DND-41 (cell line): ENCODE data around the gene P2RY11.

Source experiments
- ATAC-seq: fragments of 200-7000 bp; cut with Tn5 transposase; 3 replicates; pipeline ENCODE4 v1.9.1; 2021; ENCODE audit warnings: low read depth; ENCODE audit not compliant: insufficient read depth
- DNase-seq: peaks from one replicate; pipeline ENCODE4 v3.0.0-alpha.2; 2020
- H2AFZ ChIP-seq: 2 replicates; pipeline ENCODE4 v1.6.0; 2012; ENCODE audit warnings: low read depth, low read length
- H3K27ac ChIP-seq: 2 replicates; pipeline ENCODE4 v1.5.1; 2012; ENCODE audit warnings: low read length, inconsistent platforms
- H3K27me3 ChIP-seq: fragments of 200-600 bp; sonication (generic); 2 replicates; pipeline ENCODE4 v1.6.0; 2012; ENCODE audit warnings: low read length, mild to moderate bottlenecking, inconsistent platforms; ENCODE audit not compliant: insufficient read depth, poor library complexity
- H3K36me3 ChIP-seq: 2 replicates; pipeline ENCODE4 v1.5.1; 2012; ENCODE audit warnings: low read length, inconsistent platforms; ENCODE audit not compliant: insufficient read depth
- H3K4me1 ChIP-seq: 2 replicates; pipeline ENCODE4 v1.5.1; 2012; ENCODE audit warnings: mild to moderate bottlenecking, low read length; ENCODE audit not compliant: insufficient read depth
- H3K4me2 ChIP-seq: 2 replicates; pipeline ENCODE4 v1.6.0; 2012; ENCODE audit warnings: mild to moderate bottlenecking, moderate library complexity, low read length, inconsistent platforms; ENCODE audit not compliant: insufficient read depth
- H3K4me3 ChIP-seq, 2 experiments: fragments of 200-600 bp in 1 of 2; shearing (Covaris generic) in 1 of 2; 2 replicates each; pipeline ENCODE4 v1.5.1; 2012 to 2016; ENCODE audit warnings: inconsistent platforms in 2 of 2, low read length in 2 of 2, mild to moderate bottlenecking in 2 of 2, low read depth in 1 of 2, moderate library complexity in 1 of 2
- H3K79me2 ChIP-seq: 2 replicates; pipeline ENCODE4 v1.6.0; 2012; ENCODE audit warnings: low read length, inconsistent platforms; ENCODE audit not compliant: insufficient read depth
- H3K9ac ChIP-seq: 2 replicates; pipeline ENCODE4 v1.6.0; 2012; ENCODE audit warnings: low read depth, mild to moderate bottlenecking, inconsistent platforms, low read length, moderate library complexity
- H3K9me3 ChIP-seq: 2 replicates; pipeline ENCODE4 v1.5.1; 2012; ENCODE audit warnings: low read length, moderate library complexity, mild to moderate bottlenecking, inconsistent platforms; ENCODE audit not compliant: insufficient read depth, severe bottlenecking
- H4K20me1 ChIP-seq: 2 replicates; pipeline ENCODE4 v1.6.0; 2012; ENCODE audit warnings: low read length; ENCODE audit not compliant: insufficient read depth
- EZH2 ChIP-seq: IDR thresholded peaks from 3 replicates; pipeline ENCODE4 v1.6.1; 2012; ENCODE audit warnings: borderline replicate concordance, low read depth, mild to moderate bottlenecking, moderate library complexity, low read length, inconsistent platforms; ENCODE audit not compliant: severe bottlenecking
- TF ChIP-seq, protein P1 (sequence below): IDR thresholded peaks from 2 replicates; pipeline ENCODE4 v1.5.1; 2012; ENCODE audit warnings: borderline replicate concordance, low read length, moderate library complexity, mild to moderate bottlenecking; ENCODE audit not compliant: poor library complexity, severe bottlenecking; ENCODE audit errors: extremely low read depth

The P2RY11 gene

GRCh38 chr19:10113964-10114650 is 2.6 kb downstream of the P2RY11 start:
- peak; percentile 20 for ATAC-seq
- Histone ChIP-seq H3K9me3 (no peaks in the 10 kb centered on the region), H3K27me3 (no peaks in the 10 kb centered on the region), H2AFZ (no peak overlapping the region), H3K36me3 (peaks cover 83% of the 10 kb centered on the region), H3K4me3 (no peak overlapping the region), H4K20me1 (peaks cover 91% of the 10 kb centered on the region), H3K4me1 (peaks cover 16% of the 10 kb centered on the region), H3K9ac (no peak overlapping the region), H3K27ac (no peak overlapping the region), H3K4me2 (no peak overlapping the region), H3K79me2 (peaks cover 29% of the 10 kb centered on the region)
- no peak for DNase-seq
- TF ChIP-seq EZH2: no peak
- TF ChIP-seq, protein P1, sequence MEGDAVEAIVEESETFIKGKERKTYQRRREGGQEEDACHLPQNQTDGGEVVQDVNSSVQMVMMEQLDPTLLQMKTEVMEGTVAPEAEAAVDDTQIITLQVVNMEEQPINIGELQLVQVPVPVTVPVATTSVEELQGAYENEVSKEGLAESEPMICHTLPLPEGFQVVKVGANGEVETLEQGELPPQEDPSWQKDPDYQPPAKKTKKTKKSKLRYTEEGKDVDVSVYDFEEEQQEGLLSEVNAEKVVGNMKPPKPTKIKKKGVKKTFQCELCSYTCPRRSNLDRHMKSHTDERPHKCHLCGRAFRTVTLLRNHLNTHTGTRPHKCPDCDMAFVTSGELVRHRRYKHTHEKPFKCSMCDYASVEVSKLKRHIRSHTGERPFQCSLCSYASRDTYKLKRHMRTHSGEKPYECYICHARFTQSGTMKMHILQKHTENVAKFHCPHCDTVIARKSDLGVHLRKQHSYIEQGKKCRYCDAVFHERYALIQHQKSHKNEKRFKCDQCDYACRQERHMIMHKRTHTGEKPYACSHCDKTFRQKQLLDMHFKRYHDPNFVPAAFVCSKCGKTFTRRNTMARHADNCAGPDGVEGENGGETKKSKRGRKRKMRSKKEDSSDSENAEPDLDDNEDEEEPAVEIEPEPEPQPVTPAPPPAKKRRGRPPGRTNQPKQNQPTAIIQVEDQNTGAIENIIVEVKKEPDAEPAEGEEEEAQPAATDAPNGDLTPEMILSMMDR: no peak

DNA sequence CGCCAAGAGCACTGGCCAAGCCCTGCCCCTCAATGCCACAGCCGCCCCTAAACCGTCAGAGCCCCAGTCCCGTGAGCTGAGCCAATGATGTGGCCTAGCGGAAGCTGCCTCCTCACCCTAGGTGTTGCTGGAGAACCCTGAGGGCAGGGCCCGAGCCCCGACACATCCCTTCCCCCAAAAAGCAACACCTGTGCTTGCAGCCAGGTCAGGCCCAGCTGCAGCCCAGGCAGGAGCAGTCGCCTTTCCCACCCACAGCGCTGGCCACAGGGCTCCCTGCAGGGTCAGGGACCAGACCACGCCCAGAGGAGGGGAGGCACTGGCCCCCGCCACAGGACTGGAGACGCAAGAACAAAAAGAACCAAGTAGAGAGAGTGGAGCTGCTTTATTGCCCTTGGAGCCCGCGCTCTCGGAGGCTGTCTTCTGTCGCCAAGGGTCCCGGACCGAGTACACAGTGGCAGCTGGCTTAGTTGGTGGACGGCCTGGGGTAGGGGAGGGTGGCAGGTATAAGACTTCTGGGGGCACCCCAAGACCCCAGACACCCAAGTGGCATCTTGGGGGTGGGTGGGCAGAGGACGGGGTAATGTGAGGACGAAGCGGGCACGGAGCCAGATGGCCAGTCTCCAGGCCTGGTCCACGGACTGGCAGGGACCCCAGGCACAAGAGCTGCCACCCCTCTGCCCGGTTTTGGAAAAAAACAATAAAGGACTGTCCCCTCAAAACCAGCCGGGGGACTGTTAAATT is 3.3 kb downstream of the P2RY11 start:
- Histone ChIP-seq H2AFZ (no peak overlapping the region), H3K9me3 (no peaks in the 10 kb centered on the region), H3K79me2 (peaks cover 28% of the 10 kb centered on the region), H3K9ac (no peak overlapping the region), H3K27me3 (no peaks in the 10 kb centered on the region), H4K20me1 (peaks cover 87% of the 10 kb centered on the region), H3K27ac (no peak overlapping the region), H3K4me1 (peaks cover 17% of the 10 kb centered on the region), H3K36me3 (peaks cover 79% of the 10 kb centered on the region), H3K4me3 (no peak overlapping the region), H3K4me2 (no peak overlapping the region)
- TF ChIP-seq, protein P1: no peak
- TF ChIP-seq EZH2: no peak
- DNase-seq (peak; percentile 31), ATAC-seq (peak; percentile 23)

DNA sequence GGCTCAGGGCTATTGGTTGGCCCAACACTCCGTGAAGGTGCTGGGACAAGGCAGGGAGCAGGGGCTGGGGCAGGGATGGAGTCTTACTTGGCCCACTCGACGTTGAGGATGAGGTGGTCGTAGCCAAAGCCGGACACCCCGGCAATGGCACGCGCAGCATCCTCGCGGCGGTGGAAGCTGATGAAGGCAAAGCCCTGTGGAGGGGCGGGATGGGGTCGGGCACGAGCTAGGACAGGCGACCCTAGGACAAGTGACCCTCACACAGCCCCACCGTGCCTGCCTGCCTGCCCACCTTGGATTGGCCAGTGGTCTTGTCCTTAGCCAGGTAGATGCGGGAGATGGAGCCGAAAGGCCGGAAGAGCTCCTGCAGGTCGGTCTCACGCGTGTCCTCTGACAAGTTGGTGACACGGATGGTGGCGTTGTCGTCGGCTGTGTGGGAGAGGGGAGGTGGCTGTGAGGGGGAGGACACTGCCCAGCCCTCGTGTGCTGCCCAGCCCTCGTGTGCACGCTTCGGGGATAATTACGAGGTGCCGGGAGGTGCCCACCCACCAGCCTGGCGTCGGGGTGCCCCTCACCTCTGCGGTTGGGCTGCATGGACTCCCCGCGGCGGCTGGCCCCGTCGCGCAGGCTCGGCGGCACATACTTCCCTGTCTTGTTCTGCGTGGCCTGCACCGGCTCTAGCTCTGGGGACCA is 4.0 kb downstream of the P2RY11 start:
- no peaks in the 10 kb centered on the region for H3K9me3 ChIP-seq
- peaks cover 80% of the 10 kb centered on the region for H4K20me1 ChIP-seq
- no peak overlapping the region for H3K27ac ChIP-seq
- no peaks in the 10 kb centered on the region for H3K27me3 ChIP-seq
- TF ChIP-seq EZH2: no peak
- TF ChIP-seq, protein P1: no peak
- no peak overlapping the region for H2AFZ ChIP-seq
- no peak overlapping the region for H3K4me2 ChIP-seq
- H3K79me2 ChIP-seq: peaks cover 27% of the 10 kb centered on the region
- H3K9ac ChIP-seq: no peak overlapping the region
- no peak overlapping the region for H3K4me3 ChIP-seq
- ATAC-seq: no peak
- DNase-seq: no peak
- peaks cover 72% of the 10 kb centered on the region for H3K36me3 ChIP-seq
- peaks cover 20% of the 10 kb centered on the region for H3K4me1 ChIP-seq
